HG03442 (cell line): Measurements from ENCODE around the gene HRH3.

Experiments used
- ATAC-seq: cut with Tn5 transposase; IDR thresholded peaks from one replicate; pipeline ENCODE4 v1.9.1; 2021; ENCODE audit warnings: mild to moderate bottlenecking, moderate library complexity; ENCODE audit not compliant: unreplicated experiment

The HRH3 gene

GRCh38 chr20:62181808-62182207, 38.3 kb downstream of the HRH3 start:
- no peak for ATAC-seq

GRCh38 chr20:62179162-62179504, 40.9 kb downstream of the HRH3 start:
- no peak for ATAC-seq

GRCh38 chr20:62178316-62179161, 41.5 kb downstream of the HRH3 start:
- ATAC-seq = no peak

- ATAC-seq = no peak
These were observed 42.8 kb downstream of the HRH3 start for GRCh38 chr20:62177307-62177706.

- no peak for ATAC-seq
These were observed 43.2 kb downstream of the HRH3 start for GRCh38 chr20:62176866-62177265.

GRCh38 chr20:62175711-62176110, 44.4 kb downstream of the HRH3 start:
- ATAC-seq = no peak

- ATAC-seq = no peak
These were observed 45.0 kb downstream of the HRH3 start for GRCh38 chr20:62174870-62175624.

- ATAC-seq = no peak
These were observed 45.9 kb downstream of the HRH3 start for GRCh38 chr20:62174021-62174804.

- no peak for ATAC-seq
These were observed 47.4 kb downstream of the HRH3 start for GRCh38 chr20:62172666-62173065.

- no peak for ATAC-seq
These were observed 48.8 kb downstream of the HRH3 start for GRCh38 chr20:62171245-62171644.

GRCh38 chr20:62170536-62170935, 49.5 kb downstream of the HRH3 start:
- ATAC-seq = no peak

GRCh38 chr20:62168890-62169435, 51.1 kb downstream of the HRH3 start:
- ATAC-seq = no peak

GRCh38 chr20:62168061-62168460, 52.0 kb downstream of the HRH3 start:
- no peak for ATAC-seq

- no peak for ATAC-seq
These were observed 52.6 kb downstream of the HRH3 start for GRCh38 chr20:62167474-62167873.

GRCh38 chr20:62165762-62166399, 54.2 kb downstream of the HRH3 start:
- ATAC-seq = no peak
